Measurements from ENCODE around the gene GRID2.

- TF ChIP-seq POLR2A (IDR thresholded peaks at IDR 0.05; ENCODE audit: low read length) (no peak), GATA1 (IDR thresholded peaks at IDR 0.05; ENCODE audit: low read depth, low read length) (no peak)
These were observed 1127.6 kb downstream of the GRID2 start for GRCh38 chr4:93431371-93431770.

Measured in erythroblast (primary cell).